ENCODE results near the gene SMARCD3.

SMARCD3 gene

DNA sequence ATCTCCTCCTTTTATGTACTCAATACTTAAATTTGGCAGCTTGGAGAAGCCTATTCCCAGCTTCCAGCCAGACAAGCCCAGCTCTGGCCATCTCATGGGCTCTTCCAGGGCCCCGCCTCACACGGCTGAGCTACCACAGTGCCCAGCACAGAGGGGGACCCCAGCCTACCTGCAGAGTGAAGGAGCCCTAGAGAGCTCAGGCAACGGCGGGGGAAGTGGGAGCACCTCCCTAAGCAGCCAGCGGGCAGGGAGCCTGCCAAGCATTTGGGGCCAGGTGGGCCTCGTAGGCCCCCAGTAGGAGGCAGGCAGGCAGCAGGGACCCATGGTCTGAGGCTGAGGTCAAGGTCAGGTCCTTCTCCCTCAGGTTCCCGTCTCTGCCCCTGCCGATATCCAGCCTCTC lies 29.1 kb upstream of the SMARCD3 start:
- Histone ChIP-seq H3K4me3 (ENCODE audit: low read length) (no peak overlapping the region), H3K9me3 (ENCODE audit: low read length) (no peaks in the 10 kb centered on the region), H3K4me1 (ENCODE audit: insufficient read depth, low read length) (peaks cover 9% of the 10 kb centered on the region), H3K27me3 (ENCODE audit: insufficient read depth, low read length) (peaks cover 9% of the 10 kb centered on the region), H3K36me3 (ENCODE audit: insufficient read depth, low read length) (no peaks in the 10 kb centered on the region), H2AFZ (ENCODE audit: low read depth, low read length) (peak overlapping the region; percentile 11)

DNA sequence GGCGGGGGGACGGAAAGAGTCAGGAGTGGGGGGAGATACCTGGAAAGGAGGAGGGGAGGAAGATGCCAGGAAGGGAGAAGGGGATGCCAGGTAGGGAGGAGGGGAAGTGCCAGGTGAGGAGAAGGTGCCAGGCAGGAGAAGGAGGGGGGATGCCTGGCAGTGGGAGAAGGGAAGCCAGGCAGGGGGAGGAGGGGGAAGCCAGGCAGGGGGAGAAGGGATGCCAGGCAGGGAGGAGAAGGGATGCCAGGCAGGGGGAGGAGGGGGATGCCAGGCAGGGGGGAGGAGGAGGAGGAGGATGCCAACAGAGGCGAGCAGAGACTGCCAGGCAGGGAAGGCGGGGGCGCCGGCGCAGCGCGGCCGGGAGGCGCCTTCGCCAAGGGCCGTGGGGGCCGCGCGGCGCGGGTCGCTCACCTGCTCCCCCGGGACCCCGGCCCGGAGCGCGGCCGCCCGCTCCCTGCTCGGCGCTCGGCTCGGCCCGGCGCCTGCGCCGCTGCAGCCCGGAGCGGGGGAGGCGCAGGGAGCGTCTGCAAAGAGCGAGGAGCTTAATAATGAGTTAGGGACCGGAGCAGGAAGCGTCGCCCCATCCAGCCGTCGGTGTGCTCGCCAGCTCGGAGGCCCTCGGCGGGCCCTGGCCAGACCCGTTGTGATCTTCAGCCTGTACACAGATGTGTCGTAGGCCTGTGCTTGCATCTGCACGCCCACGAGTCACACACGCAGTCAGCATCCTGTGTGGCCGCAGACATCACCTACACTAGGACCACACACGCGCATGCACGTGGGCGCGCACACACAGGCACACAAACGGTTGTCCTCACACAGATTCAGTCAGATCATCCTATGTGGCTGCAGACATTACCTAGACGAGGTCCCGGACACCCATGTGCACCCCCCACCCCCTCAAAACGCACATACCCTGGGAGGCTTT lies 28.4 kb upstream of the SMARCD3 start:
- Histone ChIP-seq H3K4me1 (ENCODE audit: insufficient read depth, low read length) (peaks cover 9% of the 10 kb centered on the region), H3K4me3 (ENCODE audit: low read length) (peak overlapping the region; percentile 38)

DNA sequence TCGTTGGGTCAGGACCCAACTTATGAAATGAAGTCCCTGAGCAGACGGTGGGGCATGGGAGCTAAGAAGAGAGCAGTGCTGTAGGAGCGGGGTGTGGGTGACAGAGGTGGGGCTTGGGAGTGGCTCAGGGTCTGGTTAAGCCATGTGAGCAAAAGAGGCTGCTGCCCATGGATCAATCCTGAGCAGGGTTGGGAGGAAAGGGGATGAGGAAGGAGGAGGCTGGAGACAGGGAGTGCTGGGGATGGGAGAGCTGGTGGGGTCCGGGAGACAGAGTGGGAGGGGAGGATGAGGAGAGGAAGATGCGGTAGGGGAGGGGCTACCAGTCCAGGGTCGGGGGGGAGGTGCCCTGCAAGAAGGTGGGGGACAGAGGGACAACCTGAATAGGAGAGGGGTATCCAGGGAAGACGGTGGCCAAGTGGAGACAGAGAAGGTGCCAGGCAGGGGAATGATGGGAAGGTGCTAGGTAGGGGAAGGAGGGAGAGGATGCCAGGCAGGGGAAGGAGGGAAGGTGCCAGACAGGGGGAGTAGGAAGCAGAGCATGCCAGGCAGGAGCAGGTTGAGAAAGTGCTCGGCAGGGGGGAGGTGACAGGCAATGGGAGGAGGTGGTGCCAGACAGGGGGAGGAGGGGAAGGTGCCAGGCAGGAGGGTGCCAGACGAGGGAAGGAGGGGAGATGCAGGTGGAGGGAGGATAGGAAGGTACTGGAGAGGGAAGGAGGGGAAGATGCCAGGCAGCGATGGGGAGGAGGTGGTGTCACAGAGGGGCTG lies 27.5 kb upstream of the SMARCD3 start:
- peak overlapping the region; percentile 38 for H3K4me3 ChIP-seq (ENCODE audit: low read length)
- H2AFZ ChIP-seq (ENCODE audit: low read depth, low read length): no peak overlapping the region
- peaks cover 6% of the 10 kb centered on the region for H3K4me1 ChIP-seq (ENCODE audit: insufficient read depth, low read length)
- H3K27me3 ChIP-seq (ENCODE audit: insufficient read depth, low read length): peaks cover 9% of the 10 kb centered on the region
- H3K36me3 ChIP-seq (ENCODE audit: insufficient read depth, low read length): no peaks in the 10 kb centered on the region
- no peaks in the 10 kb centered on the region for H3K9me3 ChIP-seq (ENCODE audit: low read length)

More for the DNA sequence above, 28.4 kb upstream of the SMARCD3 start:
- no peaks in the 10 kb centered on the region for H3K9me3 ChIP-seq (ENCODE audit: low read length)
- H2AFZ ChIP-seq (ENCODE audit: low read depth, low read length): peak overlapping the region; percentile 11
- peaks cover 9% of the 10 kb centered on the region for H3K27me3 ChIP-seq (ENCODE audit: insufficient read depth, low read length)
- no peaks in the 10 kb centered on the region for H3K36me3 ChIP-seq (ENCODE audit: insufficient read depth, low read length)

DNA sequence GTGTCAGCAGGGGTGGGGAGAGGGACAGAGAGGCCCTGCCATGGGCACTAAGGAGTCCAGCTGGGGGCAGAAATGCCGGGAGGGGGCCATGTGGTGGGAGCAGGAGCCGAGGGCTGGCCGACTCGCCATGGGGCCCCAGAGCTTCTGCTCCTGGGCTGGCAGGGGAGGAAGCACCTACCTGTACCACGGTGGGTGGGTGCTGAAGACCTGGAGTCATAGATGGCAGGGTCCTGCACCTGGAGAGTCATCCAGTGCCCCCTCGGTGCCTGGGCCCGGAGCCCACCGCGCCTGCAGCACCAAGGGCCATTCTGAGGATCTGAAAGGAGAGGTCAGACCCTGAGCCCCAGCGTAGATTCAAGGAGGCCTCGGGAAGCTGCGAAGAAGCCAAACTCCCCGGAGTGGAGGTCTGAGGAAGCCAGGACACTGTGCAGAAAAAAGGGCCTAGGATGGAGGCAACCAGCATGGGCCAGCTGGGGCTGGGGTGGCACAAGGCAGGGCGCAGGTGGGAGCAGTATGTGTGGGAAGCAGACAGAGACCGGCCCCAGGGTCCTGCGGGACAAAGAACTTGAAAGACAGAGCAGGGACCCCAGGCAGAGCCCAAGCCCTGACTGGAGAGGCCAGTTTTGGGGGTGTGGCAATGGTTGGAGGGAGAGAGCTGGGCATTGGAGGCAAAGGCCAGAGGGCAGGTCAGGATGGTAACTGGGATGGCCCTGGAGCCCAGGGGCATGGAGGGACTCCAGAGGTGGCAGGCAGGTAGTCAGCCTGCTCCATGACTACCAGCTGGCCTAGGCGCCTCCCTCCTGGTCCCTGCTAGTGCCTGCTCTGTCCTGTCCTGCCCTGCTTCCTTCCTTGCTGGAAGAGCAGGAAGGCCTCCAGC lies 26.7 kb upstream of the SMARCD3 start:
- Histone ChIP-seq H3K9me3 (ENCODE audit: low read length) (no peaks in the 10 kb centered on the region), H3K36me3 (ENCODE audit: insufficient read depth, low read length) (no peaks in the 10 kb centered on the region), H2AFZ (ENCODE audit: low read depth, low read length) (no peak overlapping the region), H3K27me3 (ENCODE audit: insufficient read depth, low read length) (peaks cover 9% of the 10 kb centered on the region), H3K4me1 (ENCODE audit: insufficient read depth, low read length) (peaks cover 2% of the 10 kb centered on the region), H3K4me3 (ENCODE audit: low read length) (no peak overlapping the region)

GRCh38 chr7:151274396-151274795 lies 25.9 kb upstream of the SMARCD3 start:
- Histone ChIP-seq H2AFZ (ENCODE audit: low read depth, low read length) (no peak overlapping the region), H3K4me3 (ENCODE audit: low read length) (no peak overlapping the region), H3K36me3 (ENCODE audit: insufficient read depth, low read length) (no peaks in the 10 kb centered on the region), H3K27me3 (ENCODE audit: insufficient read depth, low read length) (peaks cover 3% of the 10 kb centered on the region), H3K9me3 (ENCODE audit: low read length) (no peaks in the 10 kb centered on the region), H3K4me1 (ENCODE audit: insufficient read depth, low read length) (peaks cover 2% of the 10 kb centered on the region)

DNA sequence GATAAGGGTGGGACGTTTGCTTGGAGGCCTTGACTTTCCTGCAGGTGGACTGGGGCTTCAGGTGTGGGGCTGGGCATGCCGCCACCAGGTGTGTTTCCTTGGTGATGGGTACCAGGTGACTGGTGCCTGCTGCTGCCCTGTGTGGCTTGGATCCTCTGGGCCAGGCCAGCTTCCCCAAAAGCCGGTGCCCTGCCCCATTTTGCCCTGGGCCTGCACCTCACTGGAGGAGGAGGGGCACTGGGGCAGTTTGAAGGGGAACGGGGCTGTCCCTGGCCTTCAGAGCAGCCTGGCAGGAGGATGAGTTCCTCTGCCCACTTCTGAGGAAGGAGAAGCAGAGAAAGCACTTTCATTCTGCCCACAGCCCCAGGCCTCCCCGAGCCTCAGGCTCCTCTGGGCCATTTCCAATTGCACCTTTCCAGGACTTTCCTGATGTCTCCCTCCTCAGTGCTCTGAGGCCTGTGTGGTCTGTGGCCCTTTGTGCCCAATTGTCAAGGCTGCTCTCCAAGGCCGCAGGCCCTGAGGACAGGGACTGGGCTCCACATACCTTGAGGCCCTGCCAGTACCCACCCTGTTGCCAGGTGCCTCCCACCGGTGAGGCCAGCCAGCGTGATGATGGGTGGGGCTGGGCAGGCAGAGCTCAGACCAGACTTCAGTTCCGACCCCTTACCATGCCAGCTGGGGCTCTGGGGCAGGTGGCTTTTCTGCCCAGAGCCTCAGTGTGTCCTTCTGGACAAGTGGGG lies 25.3 kb upstream of the SMARCD3 start:
- no peaks in the 10 kb centered on the region for H3K9me3 ChIP-seq (ENCODE audit: low read length)
- no peak overlapping the region for H3K4me3 ChIP-seq (ENCODE audit: low read length)
- H3K36me3 ChIP-seq (ENCODE audit: insufficient read depth, low read length): no peaks in the 10 kb centered on the region

DNA sequence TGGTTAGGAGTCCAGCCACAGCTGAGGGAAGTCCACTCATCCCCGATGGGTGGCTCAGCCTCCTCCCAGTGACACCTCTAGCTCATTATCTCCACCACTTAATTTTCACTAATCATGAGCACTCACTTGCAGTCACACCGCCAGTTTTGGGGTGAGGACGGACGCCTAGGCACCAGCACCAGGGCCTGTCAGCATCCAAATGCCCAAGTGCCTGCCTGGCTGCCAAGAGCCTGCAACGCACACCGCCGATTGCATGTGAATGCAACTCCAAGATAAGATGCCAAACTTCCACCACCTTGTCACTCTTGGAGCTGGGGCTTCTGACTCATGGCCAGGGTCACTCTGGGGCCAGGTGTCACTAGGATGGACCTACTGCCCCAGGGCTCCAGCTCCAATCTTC lies 24.4 kb upstream of the SMARCD3 start:
- Histone ChIP-seq H2AFZ (ENCODE audit: low read depth, low read length) (no peak overlapping the region), H3K4me3 (ENCODE audit: low read length) (no peak overlapping the region), H3K36me3 (ENCODE audit: insufficient read depth, low read length) (no peaks in the 10 kb centered on the region), H3K9me3 (ENCODE audit: low read length) (no peaks in the 10 kb centered on the region), H3K4me1 (ENCODE audit: insufficient read depth, low read length) (peaks cover 2% of the 10 kb centered on the region), H3K27me3 (ENCODE audit: insufficient read depth, low read length) (no peaks in the 10 kb centered on the region)

More for the DNA sequence above, 25.3 kb upstream of the SMARCD3 start:
- Histone ChIP-seq H3K4me1 (ENCODE audit: insufficient read depth, low read length) (peaks cover 2% of the 10 kb centered on the region), H2AFZ (ENCODE audit: low read depth, low read length) (no peak overlapping the region), H3K27me3 (ENCODE audit: insufficient read depth, low read length) (no peaks in the 10 kb centered on the region)

GRCh38 chr7:151272405-151272804 lies 23.9 kb upstream of the SMARCD3 start:
- Histone ChIP-seq H3K36me3 (ENCODE audit: insufficient read depth, low read length) (no peaks in the 10 kb centered on the region), H3K4me1 (ENCODE audit: insufficient read depth, low read length) (peaks cover 2% of the 10 kb centered on the region), H3K27me3 (ENCODE audit: insufficient read depth, low read length) (no peaks in the 10 kb centered on the region), H3K9me3 (ENCODE audit: low read length) (no peaks in the 10 kb centered on the region), H3K4me3 (ENCODE audit: low read length) (no peak overlapping the region), H2AFZ (ENCODE audit: low read depth, low read length) (no peak overlapping the region)

DNA sequence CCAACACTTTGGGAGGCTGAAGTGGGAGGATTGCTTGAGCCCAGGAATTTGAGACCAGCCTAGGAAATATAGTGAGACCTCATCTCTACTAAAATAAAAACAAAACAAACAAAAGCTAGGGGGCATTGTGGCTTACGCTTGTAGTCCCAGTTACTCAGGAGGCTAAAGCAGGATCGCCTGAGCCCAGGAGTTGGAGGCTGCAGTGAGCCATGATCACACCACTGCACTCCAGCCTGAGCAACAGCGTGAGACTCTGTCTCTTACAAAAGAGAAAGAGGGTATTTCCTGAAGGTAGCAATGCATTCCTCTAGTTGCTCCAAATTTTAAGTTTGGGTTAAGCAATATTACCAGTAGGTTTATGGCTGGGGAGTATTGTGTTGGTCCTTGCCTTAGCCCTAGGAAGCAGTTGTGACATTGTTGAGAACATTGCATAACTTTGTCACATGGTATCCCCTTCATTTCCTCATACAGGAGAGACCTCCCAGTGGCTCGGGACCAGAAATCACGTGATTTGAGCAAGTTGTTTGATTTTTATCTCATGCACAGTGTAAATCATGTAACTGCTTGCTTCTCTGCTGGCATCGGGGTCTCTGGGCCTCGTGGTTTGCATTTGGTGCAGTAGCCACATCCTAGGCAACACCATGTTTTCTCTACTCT lies 23.3 kb upstream of the SMARCD3 start:
- peaks cover 2% of the 10 kb centered on the region for H3K4me1 ChIP-seq (ENCODE audit: insufficient read depth, low read length)
- H3K36me3 ChIP-seq (ENCODE audit: insufficient read depth, low read length): no peaks in the 10 kb centered on the region
- H3K27me3 ChIP-seq (ENCODE audit: insufficient read depth, low read length): no peaks in the 10 kb centered on the region
- H2AFZ ChIP-seq (ENCODE audit: low read depth, low read length): no peak overlapping the region
- no peak overlapping the region for H3K4me3 ChIP-seq (ENCODE audit: low read length)
- H3K9me3 ChIP-seq (ENCODE audit: low read length): no peaks in the 10 kb centered on the region

DNA sequence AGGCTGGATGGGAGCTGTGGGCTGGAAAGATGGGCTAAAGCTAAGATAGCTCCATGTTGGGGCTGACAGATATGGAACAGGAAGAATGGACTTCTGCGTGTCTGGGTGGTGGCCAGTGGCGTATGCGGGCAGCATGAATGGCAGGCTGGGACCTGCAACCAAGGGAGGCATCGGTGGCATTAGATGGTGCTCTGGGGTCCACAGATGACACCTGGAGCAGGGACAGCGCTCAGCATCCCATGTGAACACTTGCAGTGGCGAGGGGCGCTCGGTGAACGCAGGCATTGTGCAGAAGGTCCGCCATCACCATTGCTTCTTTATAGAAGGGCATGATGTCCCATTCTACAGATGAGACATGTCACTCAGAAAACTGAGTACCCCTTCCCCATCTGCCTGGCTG lies 21.0 kb upstream of the SMARCD3 start:
- Histone ChIP-seq H3K36me3 (ENCODE audit: insufficient read depth, low read length) (no peaks in the 10 kb centered on the region), H3K4me3 (ENCODE audit: low read length) (no peak overlapping the region), H3K4me1 (ENCODE audit: insufficient read depth, low read length) (no peaks in the 10 kb centered on the region), H3K9me3 (ENCODE audit: low read length) (no peaks in the 10 kb centered on the region), H3K27me3 (ENCODE audit: insufficient read depth, low read length) (no peaks in the 10 kb centered on the region), H2AFZ (ENCODE audit: low read depth, low read length) (no peak overlapping the region)

GRCh38 chr7:151265351-151265931 lies 16.9 kb upstream of the SMARCD3 start:
- Histone ChIP-seq H2AFZ (ENCODE audit: low read depth, low read length) (no peak overlapping the region), H3K27me3 (ENCODE audit: insufficient read depth, low read length) (peaks cover 6% of the 10 kb centered on the region), H3K36me3 (ENCODE audit: insufficient read depth, low read length) (no peaks in the 10 kb centered on the region), H3K9me3 (ENCODE audit: low read length) (no peaks in the 10 kb centered on the region), H3K4me1 (ENCODE audit: insufficient read depth, low read length) (no peaks in the 10 kb centered on the region), H3K4me3 (ENCODE audit: low read length) (no peak overlapping the region)

Data from neuron (in vitro differentiated cells).